HG02885 (cell line): Measurements from ENCODE around the gene SRBD1.

Source experiments
- ATAC-seq: cut with Tn5 transposase; IDR thresholded peaks from one replicate; pipeline ENCODE4 v1.9.1; 2021; ENCODE audit warnings: mild to moderate bottlenecking; ENCODE audit not compliant: unreplicated experiment, poor library complexity

Gene SRBD1

GRCh38 chr2:45611020-45611859 lies at the start of gene SRBD1:
SRBD1 (minus strand) TSS chr2:45611267; CDS start chr2:45605441, 5,826 bp downstream.
- ATAC-seq = peak; percentile 96

DNA sequence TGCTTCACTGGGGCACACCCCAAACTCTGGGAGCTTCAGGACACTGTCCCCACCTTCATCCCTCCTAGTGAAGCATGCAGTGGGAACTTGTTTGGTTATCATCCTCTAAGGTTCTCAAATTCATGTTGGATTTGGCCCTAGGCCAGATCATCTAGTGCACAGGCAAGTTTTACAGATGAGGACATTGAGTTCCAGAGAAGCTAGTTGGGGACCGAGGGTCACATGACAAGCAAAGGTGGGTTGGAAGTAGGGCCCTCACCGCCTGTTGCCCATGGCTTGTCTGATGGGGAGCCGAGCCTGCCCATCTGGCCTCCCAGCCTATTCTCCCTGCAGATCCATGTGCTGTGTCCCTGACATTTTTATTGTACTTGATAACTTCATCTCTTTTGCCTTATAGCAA lies 43.2 kb upstream of the SRBD1 start:
- no peak for ATAC-seq

- no peak for ATAC-seq
These were observed 42.3 kb upstream of the SRBD1 start for GRCh38 chr2:45653122-45653913.

DNA sequence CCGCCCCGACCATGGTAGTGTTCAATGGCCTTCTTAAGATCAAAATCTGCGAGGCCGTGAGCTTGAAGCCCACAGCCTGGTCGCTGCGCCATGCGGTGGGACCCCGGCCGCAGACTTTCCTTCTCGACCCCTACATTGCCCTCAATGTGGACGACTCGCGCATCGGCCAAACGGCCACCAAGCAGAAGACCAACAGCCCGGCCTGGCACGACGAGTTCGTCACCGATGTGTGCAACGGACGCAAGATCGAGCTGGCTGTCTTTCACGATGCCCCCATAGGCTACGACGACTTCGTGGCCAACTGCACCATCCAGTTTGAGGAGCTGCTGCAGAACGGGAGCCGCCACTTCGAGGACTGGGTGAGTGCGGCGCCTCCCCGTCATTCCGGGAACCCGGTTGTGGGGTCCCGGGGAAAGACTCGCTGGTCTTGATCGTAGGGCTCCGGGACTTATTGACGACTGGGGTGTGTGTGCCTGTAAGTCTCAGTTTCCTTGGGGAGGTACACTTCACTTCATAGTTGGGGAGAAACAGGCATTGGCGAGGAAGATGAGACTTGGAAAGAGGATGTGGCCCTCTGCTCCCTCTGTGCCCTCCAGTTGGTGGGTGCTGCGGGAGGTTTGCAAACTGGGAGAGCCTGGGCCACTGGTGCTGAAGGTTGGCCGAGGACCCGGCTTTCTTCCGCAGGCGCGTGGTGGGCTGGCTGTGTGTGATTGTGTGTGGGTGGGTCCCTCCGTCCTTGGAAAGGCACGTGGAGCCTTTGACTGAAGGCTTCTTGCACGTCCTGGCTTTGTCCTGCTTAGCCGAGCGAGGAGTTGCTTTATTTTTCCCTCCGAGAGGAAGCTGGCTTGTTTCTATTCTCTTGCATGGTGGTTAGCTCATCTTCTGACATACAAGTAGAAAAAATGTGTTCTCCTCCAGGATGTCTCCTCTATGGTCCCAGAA lies 41.3 kb upstream of the SRBD1 start:
- no peak for ATAC-seq

DNA sequence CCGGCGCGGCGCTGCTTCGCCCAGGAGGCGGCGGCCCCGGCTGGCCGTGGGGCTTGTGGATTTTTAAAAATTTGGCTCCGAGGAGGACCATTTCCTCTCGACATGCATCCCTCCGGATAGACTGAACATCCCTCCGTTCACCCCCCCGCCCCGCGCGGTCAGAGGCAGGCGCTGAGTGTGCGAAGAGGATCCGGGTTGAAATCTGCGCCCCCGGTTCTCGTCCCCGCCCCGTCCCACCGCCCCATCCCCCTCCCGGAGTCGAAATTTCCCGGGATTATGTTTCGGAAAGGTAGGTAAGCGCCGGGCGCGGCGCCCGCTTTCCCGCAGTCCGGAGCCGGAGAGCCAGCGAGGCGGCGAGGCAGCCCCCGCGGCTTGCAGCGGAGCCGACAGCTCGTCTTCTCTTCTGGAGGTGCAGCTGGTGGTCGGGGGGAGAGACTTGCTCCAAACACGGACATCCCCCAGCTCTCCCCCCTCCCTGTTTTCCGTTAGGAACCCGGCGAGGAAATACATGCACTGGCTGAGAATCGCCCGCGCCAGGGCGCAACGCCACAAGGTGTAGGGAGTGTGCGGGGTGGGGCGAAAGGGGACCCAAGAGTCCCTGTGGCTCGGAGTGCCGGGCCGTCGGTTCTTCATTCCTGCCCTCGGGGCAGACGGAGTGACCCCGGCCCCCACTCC lies 40.5 kb upstream of the SRBD1 start, which contains the start of gene PRKCE:
Gene PRKCE, plus strand, starts transcription at position 261 of the 675 bp plus-strand sequence.
- peak; percentile 15 for ATAC-seq

GRCh38 chr2:45650851-45651414 lies 39.9 kb upstream of the SRBD1 start:
- peak; percentile 77 for ATAC-seq

DNA sequence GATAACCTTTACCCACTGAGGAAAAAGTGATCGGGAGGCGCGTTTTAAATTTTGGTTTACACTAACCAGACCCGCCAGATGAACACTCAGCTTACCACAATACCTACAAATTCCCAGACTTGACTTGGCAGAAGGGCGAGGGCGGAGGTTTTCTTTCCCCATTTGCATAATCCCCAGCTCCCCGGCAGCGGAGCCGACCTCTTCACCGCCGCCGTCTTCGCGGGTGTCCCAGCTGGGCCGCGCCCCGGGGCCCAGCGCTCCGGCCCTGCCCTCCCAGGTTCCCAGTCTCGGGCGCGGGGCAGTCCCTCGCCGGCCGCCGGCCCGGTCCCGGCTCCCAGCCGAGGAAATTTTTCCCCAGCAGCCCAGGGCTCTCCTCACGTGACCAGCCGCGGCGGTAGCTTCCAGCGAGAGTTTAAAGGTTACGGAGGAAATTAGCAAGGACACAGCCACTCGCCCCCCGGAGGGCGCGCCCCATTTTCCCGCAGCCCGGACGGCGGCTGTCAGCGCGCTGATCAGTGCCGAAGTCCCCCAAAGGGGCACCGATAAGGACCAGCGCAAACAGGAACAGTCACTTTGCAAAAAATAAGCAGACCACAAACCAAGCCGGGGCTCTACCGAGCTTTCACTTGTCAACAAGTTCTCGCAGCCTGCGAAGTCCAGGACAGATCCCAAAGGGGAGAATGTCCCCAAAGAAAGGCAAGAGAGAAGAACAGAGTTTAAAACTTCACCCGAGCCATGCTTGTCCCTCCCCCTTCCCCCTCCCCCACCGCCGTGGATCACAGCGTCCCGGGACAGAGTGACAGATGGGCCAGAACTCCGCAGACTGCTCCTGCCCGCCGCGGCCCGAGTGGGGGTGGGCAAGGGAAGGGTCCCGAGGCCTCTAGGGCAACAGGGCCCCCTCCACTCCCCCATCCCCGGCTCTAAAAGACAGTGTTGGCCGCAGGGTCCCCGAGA lies 39.1 kb upstream of the SRBD1 start:
- peak; percentile 22 for ATAC-seq

GRCh38 chr2:45649462-45649857 lies 38.4 kb upstream of the SRBD1 start:
- ATAC-seq = no peak

- no peak for ATAC-seq
These were observed 37.6 kb upstream of the SRBD1 start for GRCh38 chr2:45648636-45649035.

DNA sequence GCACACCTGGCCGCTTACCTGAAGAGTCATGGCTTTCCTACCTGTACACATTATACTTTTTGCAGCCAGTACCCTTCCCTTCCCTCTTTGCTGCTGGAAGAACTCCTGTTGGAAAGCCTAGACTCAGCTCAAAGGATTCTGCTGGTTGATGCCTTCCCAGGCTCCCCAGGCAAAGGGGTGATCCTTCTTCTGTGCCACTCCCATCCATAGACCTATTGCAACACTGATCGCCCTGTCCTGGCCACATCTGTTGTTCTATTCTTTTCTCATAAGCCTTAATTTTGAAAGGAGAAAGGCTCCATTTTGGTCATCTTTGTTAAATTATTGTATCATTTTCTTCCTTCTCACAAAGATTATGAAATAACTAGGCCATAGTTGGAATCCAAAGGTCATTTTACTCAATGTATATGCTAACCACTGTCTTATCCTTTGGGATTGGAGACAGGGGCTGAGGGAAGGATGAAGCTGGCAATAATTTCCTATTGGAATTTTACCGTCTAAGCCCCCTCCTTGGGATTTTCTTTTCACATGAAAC lies 37.0 kb upstream of the SRBD1 start:
- ATAC-seq = no peak

DNA sequence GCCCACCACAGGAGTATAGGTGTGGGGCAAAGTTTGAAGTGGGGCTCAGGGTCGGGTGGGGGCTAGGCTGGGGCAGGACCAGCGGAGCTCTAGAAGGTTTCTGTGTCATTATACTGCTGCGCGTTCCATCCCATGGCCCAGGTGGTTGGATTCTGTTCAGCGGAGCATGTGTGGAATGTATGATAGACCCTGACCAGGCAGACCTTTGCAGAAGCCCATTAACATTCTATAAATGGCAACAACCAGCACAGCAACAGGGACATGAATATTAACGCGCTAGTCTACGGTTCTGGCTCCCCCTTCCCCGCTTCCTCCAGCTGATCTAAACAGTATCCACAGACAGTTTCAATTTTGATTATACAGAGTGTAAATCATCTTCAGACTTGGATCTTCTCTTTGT lies 36.3 kb upstream of the SRBD1 start:
- ATAC-seq = no peak

DNA sequence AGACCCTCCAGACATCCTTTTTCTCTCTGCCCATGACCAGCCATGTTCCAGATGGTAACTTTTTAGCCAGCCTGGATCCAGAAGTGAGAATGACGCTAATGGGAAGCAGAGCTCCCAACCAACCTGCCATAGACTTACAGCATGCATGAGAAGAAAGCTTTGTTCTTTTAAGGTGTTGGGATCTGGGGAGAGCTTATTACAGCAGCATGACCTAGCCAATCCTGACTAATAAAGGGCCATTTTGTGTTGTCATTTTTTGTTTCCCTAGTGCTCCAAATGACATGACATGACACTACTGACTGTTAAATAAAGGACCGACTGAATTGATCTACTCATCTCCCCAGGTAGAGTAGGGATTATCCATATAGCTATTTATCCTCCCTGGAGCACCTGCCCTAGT lies 35.2 kb upstream of the SRBD1 start:
- no peak for ATAC-seq

GRCh38 chr2:45643543-45644542 lies 32.8 kb upstream of the SRBD1 start:
- ATAC-seq = peak; percentile 90

DNA sequence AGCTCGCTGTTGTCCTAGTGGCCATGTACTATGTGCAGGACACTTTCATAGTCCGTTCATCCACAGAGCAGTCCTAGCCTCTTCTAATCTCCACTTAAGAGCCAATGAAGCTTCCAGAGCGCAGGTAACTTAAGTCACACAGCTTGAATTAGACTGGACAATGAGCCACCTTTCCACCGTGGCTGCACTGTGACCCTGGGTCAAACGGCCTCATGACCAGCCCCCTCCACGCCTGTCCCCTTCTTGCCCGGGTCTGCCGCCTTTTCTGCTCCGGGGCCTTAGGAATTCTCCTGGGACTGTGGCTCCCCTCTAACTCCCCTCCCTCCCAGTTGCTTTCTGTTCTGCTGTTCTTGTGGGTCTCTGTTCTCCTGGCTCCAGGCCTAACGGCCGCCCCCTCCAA lies 32.0 kb upstream of the SRBD1 start:
- peak; percentile 6 for ATAC-seq

- no peak for ATAC-seq
These were observed 29.5 kb upstream of the SRBD1 start for GRCh38 chr2:45640576-45640975.

GRCh38 chr2:45637440-45637839 lies 26.4 kb upstream of the SRBD1 start:
- peak; percentile 69 for ATAC-seq

DNA sequence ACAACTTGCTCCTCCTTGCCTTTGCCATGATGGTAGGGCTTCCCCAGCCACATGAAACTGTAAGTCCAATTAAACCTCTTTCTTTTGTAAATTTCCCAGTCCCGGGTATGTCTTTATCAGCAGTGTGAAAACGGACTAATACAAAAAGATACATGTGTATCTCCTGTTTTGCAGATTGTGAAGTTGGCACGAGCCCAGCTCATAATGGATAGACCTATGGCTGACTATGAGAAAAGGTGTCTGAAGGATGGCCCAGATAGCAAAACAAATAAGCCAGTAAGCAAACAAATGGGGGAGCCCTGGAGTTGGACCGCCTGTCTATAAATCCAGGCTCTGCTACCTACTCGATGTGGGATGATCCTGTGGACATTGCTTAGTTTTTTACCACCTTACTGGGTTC lies 24.9 kb upstream of the SRBD1 start:
- no peak for ATAC-seq
